Choroid plexus epithelial cell (primary cell): ENCODE measurements around the gene NT5DC1.
A peak's percentile ranks its signal among the peaks of the same experiment; 100 is the strongest.

Source experiments
- DNase-seq: peaks from one replicate; pipeline ENCODE4 v3.0.0-alpha.2; 2010; ENCODE audit warnings: low read depth
- H3K4me3 ChIP-seq: 2 replicates; pipeline ENCODE4 v1.5.1; 2011; ENCODE audit warnings: low read depth, mild to moderate bottlenecking, control low read depth, low read length, moderate library complexity
- TF ChIP-seq, protein P1 (sequence below): conservative IDR thresholded peaks from 2 replicates; pipeline ENCODE4 v1.5.1; 2011; ENCODE audit warnings: low read depth, mild to moderate bottlenecking, control low read depth, inconsistent platforms, low read length, moderate library complexity

Gene NT5DC1

DNA sequence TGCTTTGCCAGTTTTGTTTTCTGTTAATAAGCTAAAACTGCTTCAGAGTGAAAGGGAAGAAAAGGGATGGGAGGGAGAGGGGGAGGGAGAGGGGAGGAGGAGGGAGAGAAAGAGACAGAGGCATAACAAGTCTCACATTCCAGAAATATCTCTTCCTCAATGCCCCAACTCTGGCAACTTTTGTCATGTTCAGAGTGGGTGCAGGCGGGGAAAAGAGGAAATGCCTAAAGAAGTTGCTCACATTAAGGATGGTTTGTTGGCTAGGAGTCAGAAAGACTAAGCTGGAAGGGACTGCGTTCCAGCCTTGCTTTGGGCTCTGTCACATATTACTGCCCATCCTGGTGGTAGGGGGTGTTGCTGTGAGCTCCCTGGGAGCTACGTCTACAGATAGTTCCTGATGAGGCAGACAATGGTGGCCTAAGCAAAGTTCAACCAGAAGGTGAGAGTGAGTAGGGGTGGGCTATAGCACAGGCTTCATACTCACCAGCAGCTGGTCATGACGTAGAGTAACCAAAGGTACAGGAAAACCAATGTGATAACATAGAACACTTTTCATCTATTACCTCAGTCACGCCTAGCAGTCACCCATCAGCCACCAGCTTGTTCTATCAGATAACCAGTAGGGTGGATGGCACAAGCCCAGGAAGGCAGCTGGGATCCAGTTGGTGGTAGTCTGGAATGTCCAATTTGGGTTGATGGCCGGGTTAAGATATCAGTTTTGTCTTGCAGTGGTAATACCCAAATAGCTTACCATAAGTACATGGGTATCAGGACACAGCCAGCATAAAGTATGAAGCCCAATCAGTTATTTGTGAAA lies 151.1 kb downstream of the NT5DC1 start:
- TF ChIP-seq, protein P1, sequence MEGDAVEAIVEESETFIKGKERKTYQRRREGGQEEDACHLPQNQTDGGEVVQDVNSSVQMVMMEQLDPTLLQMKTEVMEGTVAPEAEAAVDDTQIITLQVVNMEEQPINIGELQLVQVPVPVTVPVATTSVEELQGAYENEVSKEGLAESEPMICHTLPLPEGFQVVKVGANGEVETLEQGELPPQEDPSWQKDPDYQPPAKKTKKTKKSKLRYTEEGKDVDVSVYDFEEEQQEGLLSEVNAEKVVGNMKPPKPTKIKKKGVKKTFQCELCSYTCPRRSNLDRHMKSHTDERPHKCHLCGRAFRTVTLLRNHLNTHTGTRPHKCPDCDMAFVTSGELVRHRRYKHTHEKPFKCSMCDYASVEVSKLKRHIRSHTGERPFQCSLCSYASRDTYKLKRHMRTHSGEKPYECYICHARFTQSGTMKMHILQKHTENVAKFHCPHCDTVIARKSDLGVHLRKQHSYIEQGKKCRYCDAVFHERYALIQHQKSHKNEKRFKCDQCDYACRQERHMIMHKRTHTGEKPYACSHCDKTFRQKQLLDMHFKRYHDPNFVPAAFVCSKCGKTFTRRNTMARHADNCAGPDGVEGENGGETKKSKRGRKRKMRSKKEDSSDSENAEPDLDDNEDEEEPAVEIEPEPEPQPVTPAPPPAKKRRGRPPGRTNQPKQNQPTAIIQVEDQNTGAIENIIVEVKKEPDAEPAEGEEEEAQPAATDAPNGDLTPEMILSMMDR: no peak
- DNase-seq: peak; percentile 62
- H3K4me3 ChIP-seq: peak overlapping the region; percentile 25

DNA sequence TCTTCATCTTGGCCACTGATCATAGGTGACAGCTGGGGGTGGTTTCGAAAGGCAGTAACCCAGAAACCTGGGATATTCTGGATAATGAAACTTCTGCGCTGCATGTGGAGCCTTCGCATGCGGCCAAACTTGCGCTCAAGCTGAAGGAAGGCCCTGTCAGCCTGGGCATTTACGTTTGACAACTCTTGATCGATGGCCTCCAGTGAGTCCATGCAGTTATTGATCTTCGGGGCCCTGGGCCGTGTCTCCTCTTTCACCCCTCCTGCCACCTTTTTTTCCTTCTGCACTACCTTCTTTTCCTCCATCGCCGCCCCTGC lies 152.5 kb downstream of the NT5DC1 start:
- TF ChIP-seq, protein P1: no peak
- peak overlapping the region; percentile 93 for H3K4me3 ChIP-seq
- DNase-seq: no peak

DNA sequence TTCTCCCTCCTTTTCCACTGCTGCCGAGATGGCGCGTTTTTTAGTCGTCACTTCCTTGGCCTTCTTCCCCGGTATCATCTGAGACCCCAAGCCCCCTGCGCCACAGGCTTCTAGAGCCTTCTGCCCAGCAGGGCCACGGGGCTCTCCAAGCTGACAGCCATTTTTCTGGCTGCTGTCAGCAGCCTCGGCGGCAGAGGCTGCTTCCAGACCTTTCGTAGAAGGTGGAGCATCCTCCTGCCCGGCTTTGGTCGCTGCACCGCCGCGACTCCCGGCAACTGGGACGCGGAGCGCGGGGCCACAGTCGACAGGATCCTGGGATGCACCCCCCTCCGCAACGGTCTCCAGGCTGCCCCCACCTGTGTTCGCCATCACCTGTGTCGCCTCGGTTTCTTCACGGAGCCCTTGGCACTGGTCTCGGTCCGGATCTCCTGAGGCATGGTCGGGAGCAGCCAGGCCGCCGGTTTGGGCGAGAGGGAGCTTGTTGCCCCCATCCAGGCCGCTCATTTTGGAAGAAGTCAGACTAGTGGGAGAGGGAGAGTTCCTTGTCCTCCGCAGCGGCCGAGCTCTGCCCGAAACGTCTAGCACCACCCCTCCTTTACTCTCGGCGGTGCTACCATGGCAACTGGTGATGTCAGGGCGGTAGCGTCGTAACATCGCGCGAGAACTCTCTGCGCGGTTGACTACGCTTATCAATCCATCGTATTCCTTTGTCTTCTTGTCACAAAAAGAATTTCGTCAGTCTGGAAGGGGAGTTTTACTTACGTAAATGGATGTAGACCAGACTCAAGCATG lies 153.0 kb downstream of the NT5DC1 start, which contains the start of gene TSPYL4:
TSS of gene TSPYL4 (minus strand) at position 571 of the 792 bp plus-strand sequence. CDS start at position 504, 67 bp downstream.
- peak within 1 kb of the TSS; percentile 93 for H3K4me3 ChIP-seq
- peak; percentile 97 for DNase-seq
- TF ChIP-seq, protein P1: no peak

DNA sequence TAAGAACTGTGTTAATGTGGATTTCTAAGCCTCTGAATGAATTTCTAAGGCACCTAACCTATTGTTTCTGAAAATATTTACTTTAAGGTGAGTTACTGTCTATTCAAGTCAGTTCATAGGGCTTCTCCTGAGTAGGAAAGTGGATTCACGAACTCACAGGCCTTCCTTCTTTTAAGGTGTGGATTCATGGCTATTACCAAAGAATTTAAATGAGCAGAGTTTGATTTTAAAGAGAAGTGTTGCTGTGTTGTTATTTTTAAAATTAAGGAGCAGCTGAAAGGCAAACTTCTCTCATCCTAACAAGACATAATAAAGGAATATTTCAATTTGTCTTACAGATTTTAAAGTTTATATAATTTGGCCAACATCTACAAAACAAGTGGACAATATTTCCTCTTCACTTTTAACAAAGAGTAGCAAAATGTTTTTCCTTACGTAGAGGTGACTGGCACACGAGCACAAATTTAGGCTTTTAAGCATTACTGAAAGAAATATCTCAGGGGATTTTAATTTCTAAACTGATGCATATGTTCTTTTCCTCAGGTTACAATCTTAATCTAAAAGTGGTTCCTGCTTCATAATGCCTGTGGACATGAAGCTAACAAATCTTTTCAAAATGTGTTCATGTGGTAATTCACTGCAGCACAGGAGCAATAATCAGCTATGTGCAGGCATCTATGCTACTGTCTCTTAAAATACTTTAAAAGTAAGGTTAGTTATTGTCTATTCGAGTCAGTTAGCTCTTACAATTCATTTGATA lies 153.8 kb downstream of the NT5DC1 start:
- no peak for DNase-seq
- TF ChIP-seq, protein P1: no peak
- peak overlapping the region; percentile 93 for H3K4me3 ChIP-seq

DNA sequence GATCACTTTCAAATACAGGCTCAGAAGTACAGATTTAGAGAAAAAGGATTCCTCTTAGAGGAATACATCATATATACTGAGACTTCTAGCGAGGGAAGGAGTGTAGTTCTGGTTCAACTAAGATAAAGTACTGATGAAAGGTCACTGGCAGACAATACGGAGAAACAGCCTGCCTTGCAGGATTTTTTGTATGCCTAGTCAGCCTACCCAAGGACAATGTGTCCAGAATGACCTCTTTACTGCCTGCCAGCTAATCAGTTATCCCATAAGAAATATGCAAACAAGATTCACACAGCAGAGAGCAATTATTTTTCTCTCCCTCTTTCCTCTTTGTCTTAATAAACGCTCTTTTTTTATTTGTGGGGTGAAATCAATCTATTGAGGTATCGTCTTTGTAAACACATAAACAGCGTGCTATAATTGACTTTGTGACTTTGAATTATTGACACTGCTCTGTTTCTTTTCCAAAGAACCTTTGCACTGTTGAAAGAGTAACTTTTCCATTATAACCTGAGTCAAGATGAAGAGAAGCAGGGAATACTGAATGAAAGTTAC lies 154.7 kb downstream of the NT5DC1 start:
- TF ChIP-seq, protein P1: no peak
- H3K4me3 ChIP-seq: no peak overlapping the region

DNA sequence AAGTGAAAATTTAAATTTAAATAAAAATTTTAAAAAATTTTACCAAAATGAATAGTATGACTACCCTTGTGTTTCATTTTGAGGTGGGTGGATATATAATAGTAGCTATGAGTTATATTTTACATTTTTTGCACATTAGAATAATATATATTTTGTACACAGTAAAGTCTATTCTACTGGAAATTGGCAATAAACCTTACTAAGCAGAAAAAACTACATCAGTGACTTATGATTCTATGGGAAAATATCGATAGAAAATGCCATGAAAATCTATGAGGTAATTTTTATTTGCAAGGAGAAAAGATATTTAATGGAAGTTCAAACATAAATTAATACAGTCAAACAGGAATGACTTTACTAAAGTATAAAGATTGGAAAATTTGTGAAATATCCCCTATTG lies 156.0 kb downstream of the NT5DC1 start:
- DNase-seq: no peak
- H3K4me3 ChIP-seq: no peak overlapping the region
- TF ChIP-seq, protein P1: no peak

More for the DNA sequence above, 154.7 kb downstream of the NT5DC1 start:
- DNase-seq: no peak
